K562 (cell line): Measurements from ENCODE around the gene GGT5. TPM values are rescaled to one million over a fixed set of nuclear protein-coding genes. Genes with fewer than 3 reads are reported as not detected.
"Not testable (repeated sequence)": the region's sequence is repeated elsewhere in the genome, so short reads cannot be mapped to it uniquely, and the experiment has no call there.

Experiments
- ATAC-seq: fragments of 200-7000 bp; cut with Tn5 transposase; 3 replicates; pipeline ENCODE4 v1.9.1; 2020; ENCODE audit warnings: moderate library complexity
- BruUV-seq: library from RNA; stranded (reverse); fragments of 400-500 nt; replicated peaks from 2 replicates; lab custom pipeline; 2021; lab: Mats Ljungman, UMichigan
- CTCF ChIA-PET: fragments of 300-600 bp; formaldehyde crosslinking; extraction: SDS; loops from one replicate; lab custom pipeline; 2021; ENCODE audit warnings: low intra/inter-chr PET ratio; lab: Yijun Ruan, JAX
- POLR2A ChIA-PET: fragments of 300-600, 350-650 bp; sonication (Branson Sonifier 250); formaldehyde crosslinking; extraction: SDS; loops from one replicate; lab custom pipeline; 2021; ENCODE audit warnings: antibody characterized with exemption, inconsistent platforms; lab: Yijun Ruan, JAX
- DNase-seq, 4 experiments: peaks; one replicate each; pipeline versions ENCODE4 v3.0.0 to v3.0.0-alpha.2; 2011 to 2018; ENCODE audit warnings: low spot score in 3 of 4, mixed read lengths in 3 of 4; ENCODE audit errors: extremely low read depth in 1 of 4
- FAIRE-seq: peaks from 2 replicates; lab custom pipeline; 2011; peaks lifted over from hg19 to GRCh38; lab: Jason Lieb, UNC
- H2AFZ ChIP-seq: 2 replicates; pipeline ENCODE4 v1.6.0; 2011; ENCODE audit warnings: low read depth, low read length, control low read depth, inconsistent platforms
- H3K27ac ChIP-seq: fragments of 200-600 bp; 3 replicates; pipeline ENCODE4 v1.8.0; 2011; ENCODE audit warnings: low read depth, mild to moderate bottlenecking, control low read depth, inconsistent platforms, low read length, moderate library complexity, mixed read lengths; ENCODE audit errors: extremely low read depth
- H3K27me3 ChIP-seq, 2 experiments: fragments of 300-600 bp in 1 of 2; 2 replicates in 1 of 2; 3 replicates in 1 of 2; pipeline versions ENCODE4 v1.6.0 to v1.8.0; 2011; ENCODE audit warnings: inconsistent platforms in 2 of 2, low read length in 2 of 2, mild to moderate bottlenecking in 1 of 2, mixed read lengths in 1 of 2, moderate library complexity in 1 of 2; ENCODE audit not compliant: control insufficient read depth in 2 of 2, insufficient read depth in 2 of 2
- H3K36me3 ChIP-seq: fragments of 300-600 bp; 3 replicates; pipeline ENCODE4 v1.8.0; 2011; ENCODE audit warnings: mild to moderate bottlenecking, low read length, inconsistent platforms; ENCODE audit not compliant: control insufficient read depth, insufficient read depth
- H3K4me1 ChIP-seq, 2 experiments: fragments of 200-600 bp in 1 of 2; replicated peaks in 1 of 2; 2 replicates in 1 of 2; 3 replicates in 1 of 2; pipeline versions ENCODE4 v1.5.1 to v1.8.0; 2011; ENCODE audit warnings: inconsistent platforms in 2 of 2, low read length in 2 of 2, mild to moderate bottlenecking in 1 of 2, mixed read lengths in 1 of 2, moderate library complexity in 1 of 2; ENCODE audit not compliant: control insufficient read depth in 2 of 2, insufficient read depth in 2 of 2
- H3K4me2 ChIP-seq: 2 replicates; pipeline ENCODE4 v1.6.1; 2011; ENCODE audit warnings: low read length, control low read depth, inconsistent platforms, mixed read lengths; ENCODE audit not compliant: insufficient read depth
- H3K4me3 ChIP-seq: fragments of 200-600 bp; sonication (generic), shearing (Covaris generic); 2 replicates; pipeline ENCODE4 v1.5.1; 2016; ENCODE audit warnings: control low read depth, inconsistent platforms
- H3K79me2 ChIP-seq: fragments of 200-600 bp; 3 replicates; pipeline ENCODE4 v1.8.0; 2011; ENCODE audit warnings: low read length, inconsistent platforms; ENCODE audit not compliant: control insufficient read depth, insufficient read depth
- H3K9ac ChIP-seq, 2 experiments: 2 replicates each; pipeline versions ENCODE4 v1.6.0 to v1.6.1; 2011; ENCODE audit warnings: low read depth in 2 of 2, low read length in 2 of 2, control low read depth in 1 of 2, inconsistent platforms in 1 of 2, mild to moderate bottlenecking in 1 of 2, mixed read lengths in 1 of 2; ENCODE audit not compliant: insufficient read depth in 1 of 2
- H3K9me1 ChIP-seq: one replicate; pipeline ENCODE4 v1.6.0; 2011; ENCODE audit warnings: inconsistent platforms, mild to moderate bottlenecking, low read length, moderate library complexity; ENCODE audit not compliant: control insufficient read depth, insufficient read depth
- H3K9me3 ChIP-seq: replicated peaks from 2 replicates; pipeline ENCODE4 v1.5.1; 2011; ENCODE audit warnings: low read depth, low read length, inconsistent platforms; ENCODE audit not compliant: control insufficient read depth, insufficient read depth
- H4K20me1 ChIP-seq: replicated peaks from 2 replicates; pipeline ENCODE4 v1.6.1; 2011; ENCODE audit warnings: low read length, inconsistent platforms, mixed read lengths; ENCODE audit not compliant: control insufficient read depth, insufficient read depth
- NR2C2 ChIP-seq, 2 experiments: fragments of 200-800 bp in 1 of 2; sonication (Bioruptor generic) in 1 of 2; sonication (generic) in 1 of 2; formaldehyde crosslinking in 1 of 2; IDR thresholded peaks; 2 replicates each; pipeline versions ENCODE4 v1.6.1 to v1.8.0; 2016 to 2022; ENCODE audit warnings: mild to moderate bottlenecking in 1 of 2, missing compliant biosample characterization in 1 of 2, missing genetic modification characterization in 1 of 2, missing genetic modification reagents in 1 of 2
- RAD51 ChIP-seq: fragments of 450-650 bp; IDR thresholded peaks from 2 replicates; pipeline ENCODE4 v1.7.1; 2016; ENCODE audit warnings: low read depth, mild to moderate bottlenecking, borderline replicate concordance
- WGBS: fragments of 100-300 bp; shearing (Covaris generic); methylation state at CpG from one replicate; pipeline ENCODE4 v1.1.6; 2016; ENCODE audit warnings: low coverage, mixed read lengths; ENCODE audit not compliant: insufficient coverage; ENCODE audit errors: missing lambda C conversion rate; 5-methylcytosine and 5-hydroxymethylcytosine counted together
- in situ Hi-C: fragments of 300-500 bp; cut with MboI; formaldehyde crosslinking; loops from 4 replicates; pipeline ENCODE4 v1.15.0; 2018; ENCODE audit warnings: inconsistent platforms, mixed read lengths
- intact Hi-C: fragments of 100-400 bp; cut with micrococcal nuclease; formaldehyde crosslinking; loops from 2 replicates; pipeline ENCODE4 v1.14.2; 2022
- polyA plus RNA-seq, 8 experiments: library from polyadenylated mRNA; depleted of rRNA in 4 of 8; stranded (reverse) in 5 of 8; unstranded in 3 of 8; fragments of >200 nt; fragmentation: Nextera tagmentation in 2 of 8; fragmentation: Illumina TruSeq in 1 of 8; extraction: Ambion mirVana in 2 of 8; extraction: Trizol in 1 of 8; gene quantifications; 2 replicates each; pipeline versions ENCODE4 v1.2.1 to v1.2.3, GENCODE V29; 2011 to 2014; ENCODE audit warnings: inconsistent platforms in 1 of 8, missing spikeins in 1 of 8
- total RNA-seq, 7 experiments: library from RNA; depleted of rRNA in 6 of 7; stranded (reverse); fragments of >200 nt in 6 of 7; fragmentation: Illumina TruSeq in 2 of 7; extraction: Trizol in 2 of 7; gene quantifications; 2 replicates each; pipeline versions ENCODE4 v1.2.1 to v1.2.3, GENCODE V29; 2011 to 2021; ENCODE audit warnings: low replicate concordance in 1 of 7
- TF ChIP-seq, protein P1 (sequence below): fragments of 450-650 bp; IDR thresholded peaks from 2 replicates; pipeline ENCODE4 v1.6.1; 2016
- TF ChIP-seq, protein P2 (sequence below): fragments of 450-650 bp; formaldehyde crosslinking; IDR thresholded peaks from 2 replicates; pipeline ENCODE4 v1.4.0; 2020; ENCODE audit warnings: mild to moderate bottlenecking, mixed read lengths

Gene GGT5
- total and polyA plus RNA-seq, 9 of the 15 experiments (the other 6 are each of a cell fraction or from before 2014, with no cell fraction given) = 0.07 to 0.69 (median 0.18) TPM; not detected in 4

DNA sequence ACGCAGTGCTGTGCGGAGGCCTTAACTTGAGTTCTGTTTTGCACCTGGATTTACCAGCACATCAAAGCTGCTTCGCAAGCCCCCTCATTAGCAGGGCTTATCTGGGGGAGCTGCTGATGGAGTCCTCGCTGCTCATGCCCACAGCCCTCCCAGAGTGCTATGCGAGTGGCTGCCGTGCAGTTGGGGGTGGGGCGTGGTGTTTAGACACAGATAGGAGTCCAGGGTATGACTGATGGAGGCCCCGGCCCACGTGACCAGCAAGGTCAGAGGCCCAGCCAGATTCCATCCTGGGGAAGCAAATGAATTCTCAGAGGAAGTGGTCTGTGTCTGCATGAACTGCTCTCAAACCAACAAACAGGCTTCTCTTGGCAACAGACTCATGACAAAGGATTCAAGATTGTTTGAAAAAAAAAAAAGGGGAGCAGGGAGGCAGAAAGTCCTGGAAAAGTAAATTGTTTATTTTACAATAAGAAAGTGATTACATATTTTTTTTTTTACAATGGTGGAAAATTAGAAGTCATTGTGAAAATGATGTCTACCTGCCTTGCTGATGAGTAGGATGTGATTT, 19.5 kb upstream of the GGT5 start:
- POLR2A ChIA-PET; H3K4me2 ChIP-seq; CTCF ChIA-PET; H3K36me3 ChIP-seq; intact Hi-C loops; FAIRE-seq; BruUV-seq; H3K4me1 ChIP-seq; H3K9me3 ChIP-seq; H4K20me1 ChIP-seq; H3K79me2 ChIP-seq; ATAC-seq; H3K9ac ChIP-seq; H3K9me1 ChIP-seq; H3K4me3 ChIP-seq; DNase-seq; H3K27me3 ChIP-seq; H3K27ac ChIP-seq; TF ChIP-seq NR2C2 (CRISPR knock-in tag; IDR thresholded peaks at IDR 0.05): not testable (repeated sequence)
- TF ChIP-seq, protein P1, sequence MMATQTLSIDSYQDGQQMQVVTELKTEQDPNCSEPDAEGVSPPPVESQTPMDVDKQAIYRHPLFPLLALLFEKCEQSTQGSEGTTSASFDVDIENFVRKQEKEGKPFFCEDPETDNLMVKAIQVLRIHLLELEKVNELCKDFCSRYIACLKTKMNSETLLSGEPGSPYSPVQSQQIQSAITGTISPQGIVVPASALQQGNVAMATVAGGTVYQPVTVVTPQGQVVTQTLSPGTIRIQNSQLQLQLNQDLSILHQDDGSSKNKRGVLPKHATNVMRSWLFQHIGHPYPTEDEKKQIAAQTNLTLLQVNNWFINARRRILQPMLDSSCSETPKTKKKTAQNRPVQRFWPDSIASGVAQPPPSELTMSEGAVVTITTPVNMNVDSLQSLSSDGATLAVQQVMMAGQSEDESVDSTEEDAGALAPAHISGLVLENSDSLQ = 0 out of 2 replicates have a peak, but pooled peaks have one; percentile 5
- TF ChIP-seq RAD51 = peak; percentile 74
- TF ChIP-seq, protein P2, sequence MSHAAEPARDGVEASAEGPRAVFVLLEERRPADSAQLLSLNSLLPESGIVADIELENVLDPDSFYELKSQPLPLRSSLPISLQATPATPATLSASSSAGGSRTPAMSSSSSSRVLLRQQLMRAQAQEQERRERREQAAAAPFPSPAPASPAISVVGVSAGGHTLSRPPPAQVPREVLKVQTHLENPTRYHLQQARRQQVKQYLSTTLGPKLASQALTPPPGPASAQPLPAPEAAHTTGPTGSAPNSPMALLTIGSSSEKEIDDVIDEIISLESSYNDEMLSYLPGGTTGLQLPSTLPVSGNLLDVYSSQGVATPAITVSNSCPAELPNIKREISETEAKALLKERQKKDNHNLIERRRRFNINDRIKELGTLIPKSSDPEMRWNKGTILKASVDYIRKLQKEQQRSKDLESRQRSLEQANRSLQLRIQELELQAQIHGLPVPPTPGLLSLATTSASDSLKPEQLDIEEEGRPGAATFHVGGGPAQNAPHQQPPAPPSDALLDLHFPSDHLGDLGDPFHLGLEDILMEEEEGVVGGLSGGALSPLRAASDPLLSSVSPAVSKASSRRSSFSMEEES (CRISPR knock-in tag) = peak; percentile 41
- peak; percentile 53 for TF ChIP-seq NR2C2 (tag; IDR thresholded peaks at IDR 0.05)
- in situ Hi-C loops = loop anchor here (25.0 kb wide), 1 partner anchor 1327 kb away; no protein-coding TSS in a partner anchor
- 39% methylated on average over 2 of the region's 9 CpGs for WGBS
- H2AFZ ChIP-seq = peak overlapping the region; percentile 68

DNA sequence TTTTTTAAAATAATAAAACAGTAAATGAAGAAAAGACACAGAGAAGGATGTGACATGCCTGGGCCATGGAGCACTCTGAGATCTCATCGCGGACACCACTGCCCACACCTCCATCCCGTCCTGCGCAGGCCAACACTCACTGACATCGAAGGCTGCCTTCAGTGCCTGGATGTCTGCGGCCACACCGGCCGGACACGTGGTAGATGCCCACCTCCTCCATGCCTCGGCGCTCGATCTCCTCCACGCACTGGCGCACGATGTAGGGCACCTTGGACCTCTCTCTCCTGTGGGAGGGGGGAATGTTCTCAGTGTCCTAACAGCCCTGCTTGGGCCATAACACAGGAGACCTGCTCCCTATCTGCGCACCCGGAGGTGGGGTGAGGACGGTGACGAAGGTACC, 18.6 kb upstream of the GGT5 start:
- H3K4me3 ChIP-seq, H3K79me2 ChIP-seq, CTCF ChIA-PET, H3K9me3 ChIP-seq, FAIRE-seq, H2AFZ ChIP-seq, H3K27me3 ChIP-seq, H3K9ac ChIP-seq, H3K9me1 ChIP-seq, H4K20me1 ChIP-seq, BruUV-seq, DNase-seq, ATAC-seq, H3K36me3 ChIP-seq, H3K27ac ChIP-seq, intact Hi-C loops, H3K4me2 ChIP-seq, POLR2A ChIA-PET, H3K4me1 ChIP-seq: not testable (repeated sequence)
- 100% methylated on average over 5 of the region's 19 CpGs for WGBS
- in situ Hi-C loops = loop anchor here (25.0 kb wide), 1 partner anchor 1326 kb away; no protein-coding TSS in a partner anchor
